ENCODE data around the gene RHBDD1. TPM values are rescaled to one million over a fixed set of nuclear protein-coding genes. Genes with fewer than 3 reads are reported as not detected.

Gene RHBDD1
- total RNA-seq, 2 experiments from 2014 or later: 43.8 to 47.1 TPM

GRCh38 chr2:226883296-226883795 is 47.5 kb downstream of the RHBDD1 start:
- intact Hi-C loops (cut with DNase I, micrococcal nuclease): no loop called here
- Histone ChIP-seq H3K9me3 (ENCODE audit: control insufficient read depth in 1 of 2, insufficient read depth in 1 of 2, low read length in 2 of 2) (no peaks in the 10 kb centered on the region), H3K27me3 (ENCODE audit: control insufficient read depth in 1 of 2, insufficient read depth in 2 of 2, low read length in 2 of 2) (no peaks in the 10 kb centered on the region), H3K36me3 (ENCODE audit: insufficient read depth, low read length) (peaks cover 5% of the 10 kb centered on the region), H3K4me3 (ENCODE audit: low read length) (no peak overlapping the region), H3K27ac (ENCODE audit: low read depth in 1 of 2, low read length in 2 of 2) (no peak overlapping the region), H3K4me1 (ENCODE audit: insufficient read depth, low read length) (no peaks in the 10 kb centered on the region)
- Mint-ChIP-seq H3K4me1 (ENCODE audit: low read depth) (no peaks in the 10 kb centered on the region), H3K4me3 (no peak overlapping the region), H3K36me3 (ENCODE audit: low read depth) (peaks cover 62% of the 10 kb centered on the region), H3K27me3 (no peaks in the 10 kb centered on the region), H3K27ac (no peak overlapping the region), H3K9me3 (peaks cover 4% of the 10 kb centered on the region)
- DNase-seq: no peak
- CTCF ChIA-PET: no interaction called here
- no peak for ATAC-seq (ENCODE audit: poor library complexity)
- no peak for TF ChIP-seq CTCF (IDR thresholded peaks at IDR 0.05)
- POLR2A ChIA-PET: no interaction called here

DNA sequence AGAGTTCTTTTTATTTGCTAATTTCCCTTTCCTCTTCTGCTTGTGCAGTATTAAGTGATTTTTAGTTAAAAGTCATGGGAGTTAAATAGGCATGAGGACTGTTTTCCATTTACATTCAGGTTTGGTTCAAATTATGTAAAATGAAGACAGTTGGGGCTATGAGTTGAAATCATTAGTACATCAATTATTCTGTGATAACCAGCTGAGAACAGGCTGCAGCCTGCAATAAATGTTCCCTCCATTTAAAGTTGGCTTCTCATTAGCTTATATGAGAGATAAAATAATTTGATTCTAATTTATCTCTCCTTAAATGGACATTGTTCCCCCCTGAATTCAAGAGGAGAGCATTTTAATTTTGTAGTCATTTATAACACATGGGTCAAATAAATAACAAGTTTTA is 48.3 kb downstream of the RHBDD1 start:
- no peaks in the 10 kb centered on the region for H3K4me1 ChIP-seq (ENCODE audit: insufficient read depth, low read length)
- no peaks in the 10 kb centered on the region for H3K27me3 ChIP-seq (ENCODE audit: control insufficient read depth in 1 of 2, insufficient read depth in 2 of 2, low read length in 2 of 2)
- POLR2A ChIA-PET: no interaction called here
- H3K36me3 ChIP-seq (ENCODE audit: insufficient read depth, low read length): peaks cover 5% of the 10 kb centered on the region
- CTCF ChIA-PET: no interaction called here
- ATAC-seq (ENCODE audit: poor library complexity) (no peak), DNase-seq (no peak)
- Mint-ChIP-seq H3K4me3 (no peak overlapping the region), H3K4me1 (ENCODE audit: low read depth) (no peaks in the 10 kb centered on the region), H3K36me3 (ENCODE audit: low read depth) (peaks cover 62% of the 10 kb centered on the region), H3K27me3 (no peaks in the 10 kb centered on the region), H3K9me3 (peaks cover 4% of the 10 kb centered on the region), H3K27ac (no peak overlapping the region)
- H3K4me3 ChIP-seq (ENCODE audit: low read length): no peak overlapping the region
- TF ChIP-seq CTCF (IDR thresholded peaks at IDR 0.05): no peak
- H3K27ac ChIP-seq (ENCODE audit: low read depth in 1 of 2, low read length in 2 of 2): no peak overlapping the region
- intact Hi-C loops (cut with DNase I, micrococcal nuclease): no loop called here
- no peaks in the 10 kb centered on the region for H3K9me3 ChIP-seq (ENCODE audit: control insufficient read depth in 1 of 2, insufficient read depth in 1 of 2, low read length in 2 of 2)

GRCh38 chr2:226885769-226886435 is 50.0 kb downstream of the RHBDD1 start:
- DNase-seq (no peak), ATAC-seq (ENCODE audit: poor library complexity) (no peak)
- intact Hi-C loops (cut with DNase I, micrococcal nuclease): no loop called here
- H3K4me1 Mint-ChIP-seq (ENCODE audit: low read depth): no peaks in the 10 kb centered on the region
- Histone ChIP-seq H3K27me3 (ENCODE audit: control insufficient read depth in 1 of 2, insufficient read depth in 2 of 2, low read length in 2 of 2) (no peaks in the 10 kb centered on the region), H3K27ac (ENCODE audit: low read depth in 1 of 2, low read length in 2 of 2) (no peak overlapping the region), H3K4me1 (ENCODE audit: insufficient read depth, low read length) (no peaks in the 10 kb centered on the region), H3K4me3 (ENCODE audit: low read length) (no peak overlapping the region), H3K9me3 (ENCODE audit: control insufficient read depth in 1 of 2, insufficient read depth in 1 of 2, low read length in 2 of 2) (no peaks in the 10 kb centered on the region), H3K36me3 (ENCODE audit: insufficient read depth, low read length) (peaks cover 2% of the 10 kb centered on the region)
- TF ChIP-seq CTCF (IDR thresholded peaks at IDR 0.05): no peak
- H3K27me3 Mint-ChIP-seq: no peaks in the 10 kb centered on the region
- peaks cover under 1% of the 10 kb centered on the region for H3K9me3 Mint-ChIP-seq
- peaks cover 53% of the 10 kb centered on the region for H3K36me3 Mint-ChIP-seq (ENCODE audit: low read depth)
- CTCF ChIA-PET: no interaction called here
- no peak overlapping the region for H3K27ac Mint-ChIP-seq
- H3K4me3 Mint-ChIP-seq: no peak overlapping the region
- POLR2A ChIA-PET: no interaction called here

All from CD4-positive, alpha-beta T cell (primary cell).